ENCODE results near the gene MMAB.

MMAB gene

DNA sequence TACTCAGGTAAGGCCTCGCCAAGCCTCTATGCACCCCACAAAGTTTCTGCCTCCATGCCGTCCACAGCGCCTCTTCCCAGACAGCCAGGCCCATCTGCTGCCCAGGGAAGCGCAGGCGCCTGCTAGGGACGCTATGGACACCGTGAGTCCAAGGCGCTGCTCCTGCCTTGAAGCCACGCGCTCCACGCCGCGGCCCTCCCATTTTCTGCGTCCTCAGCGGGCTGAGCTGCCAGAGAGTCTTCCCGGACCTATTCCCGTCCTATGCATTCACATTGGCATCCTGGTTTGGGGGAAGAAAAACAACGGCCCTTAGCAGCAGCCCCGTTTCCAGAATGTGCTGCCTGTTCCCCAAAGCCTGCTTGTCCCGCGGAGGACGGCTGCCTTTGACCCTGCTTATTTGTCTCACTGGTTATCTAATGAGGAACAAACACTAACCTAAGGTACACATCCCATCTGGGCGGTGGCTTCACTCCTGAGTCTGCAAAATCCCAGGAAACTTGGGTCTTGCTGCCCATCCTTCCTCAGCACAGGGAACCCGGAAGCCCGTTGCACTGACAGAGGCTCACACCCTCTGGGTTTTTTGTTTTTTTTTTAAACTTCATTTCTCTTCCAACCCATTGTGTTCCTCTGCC, 38.0 kb downstream of the MMAB start:
- no peak for DNase-seq

DNA sequence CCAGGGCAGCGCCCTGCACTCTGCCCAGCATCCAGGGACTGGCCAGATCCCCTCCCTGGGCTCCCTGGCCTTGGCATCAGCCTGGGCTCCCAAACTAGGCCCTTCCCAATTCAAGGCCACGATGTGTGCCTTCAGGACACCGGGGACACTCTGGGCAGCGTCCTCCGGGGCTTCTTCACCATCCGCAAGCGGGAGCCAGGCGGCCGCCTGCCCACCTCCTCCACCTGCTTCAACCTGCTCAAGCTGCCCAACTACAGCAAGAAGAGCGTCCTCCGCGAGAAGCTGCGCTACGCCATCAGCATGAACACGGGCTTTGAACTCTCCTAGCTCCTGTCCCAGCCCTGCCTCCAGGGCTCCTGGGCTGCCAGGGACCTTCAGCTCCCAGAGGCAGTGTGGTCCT, 38.8 kb downstream of the MMAB start:
- no peak for DNase-seq

DNA sequence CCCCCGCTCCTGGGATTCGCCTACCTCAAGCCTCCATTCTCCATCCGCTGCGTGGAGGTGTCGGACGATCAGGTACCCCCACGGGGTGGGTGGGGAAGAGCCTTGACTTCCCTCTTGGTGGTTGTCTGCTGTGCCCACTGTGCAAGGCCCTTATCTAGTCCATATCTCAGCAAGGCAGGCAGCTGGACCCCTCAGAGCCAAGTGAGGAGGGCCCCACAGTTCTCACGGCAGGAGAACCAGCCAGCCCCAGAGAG, 39.9 kb downstream of the MMAB start:
- peak; percentile 46 for DNase-seq

DNA sequence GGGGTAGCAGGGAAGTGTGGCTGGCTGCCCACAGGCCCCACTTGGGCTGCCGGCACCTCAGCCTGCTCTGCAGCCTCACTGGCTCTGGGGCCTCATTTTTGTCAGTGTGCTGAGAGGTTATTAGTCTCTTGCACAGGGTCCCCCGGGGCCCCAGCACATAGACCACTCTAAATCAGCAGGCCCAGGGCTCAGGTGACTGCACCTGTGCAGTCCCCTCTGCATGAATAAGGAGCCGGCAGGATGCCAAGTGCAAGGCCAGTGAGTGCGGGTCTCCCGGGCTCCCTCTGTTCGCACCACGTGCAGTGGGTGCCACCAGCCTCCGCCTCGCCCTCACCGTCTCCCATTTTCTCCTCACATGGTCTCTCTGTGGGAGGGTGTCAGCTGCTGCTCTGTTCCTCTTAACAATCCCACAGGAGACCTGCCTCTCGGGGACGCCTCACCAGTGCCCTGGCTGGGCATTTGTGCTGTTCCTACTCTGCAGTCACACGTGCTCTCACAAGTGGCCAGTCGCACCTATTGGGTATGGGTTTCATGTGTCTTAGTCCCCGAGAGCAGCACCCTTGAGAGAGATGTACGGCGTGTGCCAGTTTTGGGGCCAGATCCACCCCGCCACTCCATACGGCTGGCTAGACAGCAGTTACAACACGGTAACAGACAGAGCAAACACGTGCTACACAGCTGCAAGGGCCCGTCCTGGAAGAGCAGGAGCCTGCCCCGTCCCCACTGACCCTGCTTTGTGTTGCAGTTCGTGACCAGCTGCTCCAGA, 40.4 kb downstream of the MMAB start:
- DNase-seq: no peak

DNA sequence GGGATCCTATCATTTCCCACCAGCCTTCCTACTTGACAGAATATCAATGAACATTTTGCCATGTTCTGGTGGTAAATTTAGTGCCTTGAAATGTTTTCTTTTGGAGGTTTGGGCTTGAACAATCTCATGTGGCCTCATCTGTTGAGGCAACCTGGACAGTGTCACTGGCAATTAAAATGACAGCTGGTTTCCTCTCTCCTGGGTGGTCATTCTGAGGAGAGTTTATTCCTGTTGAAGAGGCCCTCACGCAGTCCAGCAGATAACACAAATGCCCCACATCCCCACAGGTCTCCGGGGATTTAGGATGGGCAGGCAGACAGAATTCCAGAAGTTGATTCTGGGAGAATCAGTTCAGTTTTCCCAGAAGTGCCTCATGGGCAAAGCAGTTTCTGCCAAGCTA, 41.9 kb downstream of the MMAB start:
- DNase-seq: no peak

DNA sequence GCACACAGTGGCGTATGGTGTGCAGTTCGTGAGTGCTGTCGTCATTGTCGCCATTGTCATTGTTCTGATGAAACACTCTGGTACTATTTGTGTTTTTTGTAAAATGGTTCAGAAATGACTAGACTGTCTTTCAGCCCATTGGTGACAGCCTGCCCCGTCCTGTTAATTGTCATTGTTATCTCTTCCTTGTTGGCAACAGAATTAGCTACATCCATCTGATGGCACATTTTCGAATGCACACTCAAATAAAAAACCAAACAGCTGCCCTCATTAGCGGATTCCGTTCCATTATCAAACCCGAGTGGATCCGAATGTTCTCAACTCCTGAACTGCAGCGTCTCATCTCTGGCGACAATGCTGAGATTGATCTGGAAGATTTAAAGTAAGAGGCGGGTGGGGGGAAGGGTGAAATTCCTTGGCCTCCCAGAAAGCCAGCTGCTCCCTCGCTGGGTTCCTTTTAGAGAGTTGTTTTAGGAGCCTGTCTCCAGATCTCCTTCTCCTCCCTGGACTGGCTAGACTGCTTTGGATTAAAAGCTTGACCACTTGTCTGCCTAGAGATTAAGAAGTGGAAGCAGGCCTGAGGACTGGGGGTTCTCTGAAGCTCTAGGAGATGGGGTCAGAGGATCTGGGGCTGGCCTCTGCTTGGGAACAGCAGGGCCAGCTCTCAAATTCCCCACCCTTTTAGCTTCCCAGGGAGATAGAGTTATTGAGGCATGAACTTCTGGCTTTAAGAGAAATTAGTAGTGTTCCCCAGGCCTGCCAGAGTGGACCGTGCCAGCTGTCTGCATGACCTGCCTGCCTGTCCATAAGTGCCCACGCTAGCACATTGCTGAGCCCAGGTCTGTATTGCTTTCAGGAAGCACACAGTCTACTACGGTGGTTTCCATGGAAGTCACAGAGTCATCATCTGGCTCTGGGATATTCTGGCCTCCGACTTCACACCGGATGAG, 43.3 kb downstream of the MMAB start:
- DNase-seq: no peak

DNA sequence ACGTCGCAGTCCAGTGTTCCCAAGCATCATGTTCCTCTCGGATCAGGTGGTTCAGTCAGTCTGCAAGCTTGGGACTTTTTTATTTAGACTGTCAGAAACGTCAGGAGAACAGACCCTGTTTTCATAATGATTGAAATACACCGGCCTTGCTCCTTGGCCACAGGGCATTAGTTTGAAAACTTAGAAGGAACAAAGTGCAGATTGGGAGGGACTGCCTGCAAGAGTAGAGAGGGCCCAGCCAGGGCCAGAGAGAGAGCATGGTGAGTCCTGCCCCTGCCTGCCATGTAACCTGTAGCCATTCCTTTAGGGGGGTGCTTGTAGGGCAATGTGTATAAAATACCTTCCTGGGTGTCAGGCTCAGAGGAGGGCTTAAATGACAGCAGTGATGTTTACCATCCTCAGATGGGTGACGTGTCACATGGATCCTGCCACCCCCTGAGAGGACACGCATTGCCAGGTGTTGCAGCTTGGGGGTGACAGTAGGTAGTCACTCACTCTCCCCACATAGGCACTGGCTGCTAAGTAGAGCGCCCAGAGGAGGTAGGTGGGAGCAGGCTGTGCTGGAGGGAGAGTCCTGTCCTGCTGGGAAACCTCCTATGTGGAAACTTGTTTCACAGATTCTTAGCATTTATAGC, 45.7 kb downstream of the MMAB start:
- DNase-seq: no peak

DNA sequence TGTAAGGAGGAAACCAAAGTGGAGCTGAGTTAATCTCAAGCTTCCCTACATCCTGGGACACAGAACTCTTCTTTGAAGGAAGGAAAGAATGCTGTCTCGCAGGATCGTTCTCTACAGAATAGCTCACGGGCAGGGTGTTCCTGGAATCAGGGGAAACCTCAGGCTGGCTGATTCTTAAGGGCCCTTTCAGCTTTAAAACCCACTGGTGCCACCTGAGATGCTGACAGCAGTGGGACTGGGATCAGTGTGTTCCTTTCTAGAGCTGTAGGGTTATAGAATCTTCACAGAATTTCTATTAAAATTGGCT, 48.1 kb downstream of the MMAB start:
- no peak for DNase-seq

DNA sequence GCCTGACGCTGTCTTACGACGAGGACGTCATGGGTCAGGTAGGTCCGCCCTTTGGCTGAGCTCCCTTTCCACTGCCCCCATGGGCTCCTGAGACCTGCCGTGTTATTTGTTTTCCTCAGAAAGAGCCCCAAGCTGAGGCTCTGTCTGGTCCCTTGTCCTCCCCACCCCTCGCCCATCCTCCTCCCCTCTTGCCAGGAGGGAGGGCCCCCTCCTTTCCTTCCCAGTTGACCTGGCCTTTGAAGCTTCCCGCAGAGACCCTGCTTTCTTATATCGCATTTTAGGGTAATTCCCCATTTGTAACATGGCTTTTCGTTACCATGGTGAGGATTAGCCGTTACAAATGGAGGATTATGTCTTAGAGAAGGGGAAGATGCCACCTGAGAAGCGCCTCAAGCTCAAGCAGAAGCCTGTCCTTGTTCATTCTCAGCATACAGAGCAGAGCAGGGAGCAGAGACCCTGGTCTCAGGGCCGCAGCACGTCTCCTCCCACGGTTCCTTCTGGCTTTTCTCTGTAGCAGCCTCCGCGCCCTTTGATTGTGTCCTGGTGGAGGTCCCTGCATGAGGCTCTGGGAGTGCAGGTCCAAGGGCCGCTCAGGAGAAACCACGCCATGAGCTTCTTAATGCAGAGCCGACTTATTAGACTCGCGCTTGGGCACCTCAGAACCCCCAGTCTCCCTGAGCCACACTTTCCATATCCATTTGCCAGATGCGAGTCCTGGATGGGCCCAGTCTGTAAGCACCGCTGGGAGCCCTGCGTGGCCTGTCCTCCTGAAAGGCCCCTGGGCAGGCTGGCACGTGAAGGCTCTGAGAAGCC, 48.6 kb downstream of the MMAB start:
- DNase-seq: no peak

DNA sequence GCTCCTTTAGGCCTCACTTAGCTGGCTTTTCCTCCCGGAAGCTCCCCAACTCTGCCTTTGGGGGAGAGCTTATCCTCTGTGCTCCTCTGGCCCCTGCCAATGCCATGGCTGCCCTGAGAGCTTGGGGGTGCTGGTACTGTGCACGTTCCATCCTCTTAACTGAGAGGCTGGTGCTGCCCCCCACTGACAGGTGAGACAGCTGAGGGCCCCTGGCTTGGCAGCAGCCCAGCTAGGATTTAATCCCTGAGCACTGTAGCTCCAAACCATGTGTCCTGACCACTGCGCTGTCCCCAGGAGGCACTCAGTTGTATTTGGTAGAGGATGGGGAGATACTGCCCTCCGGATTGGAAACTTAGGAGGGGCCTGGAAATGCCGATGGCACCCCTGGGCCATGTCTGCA, 49.8 kb downstream of the MMAB start:
- DNase-seq: no peak

DNA sequence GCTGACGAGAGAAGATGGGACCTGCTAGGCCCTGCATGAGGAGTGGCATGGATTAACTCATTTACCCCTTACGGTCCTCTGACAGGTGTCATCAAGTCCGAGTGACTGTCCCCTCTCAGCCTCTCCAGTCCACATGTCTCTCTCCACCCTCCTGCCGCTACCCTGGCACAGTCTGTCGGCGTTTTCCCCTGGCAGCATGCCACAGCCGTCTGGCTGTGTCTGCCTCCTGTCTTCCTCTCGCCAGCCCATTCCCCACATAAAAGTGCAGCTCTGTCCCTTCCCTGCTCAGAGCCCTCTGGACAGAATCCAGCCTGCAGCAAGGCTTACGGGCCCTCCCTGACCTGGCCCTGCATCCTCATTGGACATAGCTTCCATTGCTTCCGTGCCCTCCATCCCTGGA, 50.2 kb downstream of the MMAB start:
- DNase-seq: no peak

DNA sequence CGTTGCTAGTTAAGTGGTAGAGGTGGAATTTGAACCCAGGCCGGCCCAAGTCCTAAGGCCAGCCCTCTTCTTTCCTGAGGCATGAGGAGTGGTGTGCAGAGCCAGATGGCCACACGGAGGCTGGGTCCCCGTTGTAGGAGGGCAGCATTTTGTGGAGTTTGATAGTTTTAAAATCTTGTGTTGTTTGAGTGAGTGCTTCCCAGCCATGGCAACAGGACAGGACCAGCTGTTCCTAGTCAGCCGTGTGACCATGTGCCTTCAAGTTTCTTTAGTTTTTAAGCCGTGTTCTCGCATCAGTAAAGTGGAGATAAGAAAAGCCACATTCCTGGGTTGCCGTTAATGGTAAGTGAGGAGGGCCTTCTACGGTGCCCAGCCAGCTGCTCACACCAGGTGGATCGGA, 51.5 kb downstream of the MMAB start:
- DNase-seq: no peak

DNA sequence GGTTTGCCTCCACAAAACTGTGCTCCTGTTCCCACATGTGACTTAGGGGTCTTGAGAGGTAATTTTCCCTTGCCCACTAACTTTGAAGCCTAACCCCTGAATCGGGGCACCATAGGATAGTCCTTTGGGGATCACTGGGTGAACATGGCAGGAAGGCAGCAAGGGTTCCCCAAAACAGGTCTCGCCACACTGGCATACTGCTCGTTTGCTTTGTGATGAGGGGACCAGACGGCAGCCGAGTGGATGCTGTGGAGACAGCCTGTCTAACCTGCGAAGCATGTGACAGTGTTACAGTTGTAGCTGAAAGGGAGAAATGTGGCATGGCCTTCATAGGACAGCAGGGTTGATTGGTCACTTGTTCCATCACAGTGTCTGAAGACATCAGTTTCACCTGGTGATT, 53.5 kb downstream of the MMAB start:
- DNase-seq: no peak

DNA sequence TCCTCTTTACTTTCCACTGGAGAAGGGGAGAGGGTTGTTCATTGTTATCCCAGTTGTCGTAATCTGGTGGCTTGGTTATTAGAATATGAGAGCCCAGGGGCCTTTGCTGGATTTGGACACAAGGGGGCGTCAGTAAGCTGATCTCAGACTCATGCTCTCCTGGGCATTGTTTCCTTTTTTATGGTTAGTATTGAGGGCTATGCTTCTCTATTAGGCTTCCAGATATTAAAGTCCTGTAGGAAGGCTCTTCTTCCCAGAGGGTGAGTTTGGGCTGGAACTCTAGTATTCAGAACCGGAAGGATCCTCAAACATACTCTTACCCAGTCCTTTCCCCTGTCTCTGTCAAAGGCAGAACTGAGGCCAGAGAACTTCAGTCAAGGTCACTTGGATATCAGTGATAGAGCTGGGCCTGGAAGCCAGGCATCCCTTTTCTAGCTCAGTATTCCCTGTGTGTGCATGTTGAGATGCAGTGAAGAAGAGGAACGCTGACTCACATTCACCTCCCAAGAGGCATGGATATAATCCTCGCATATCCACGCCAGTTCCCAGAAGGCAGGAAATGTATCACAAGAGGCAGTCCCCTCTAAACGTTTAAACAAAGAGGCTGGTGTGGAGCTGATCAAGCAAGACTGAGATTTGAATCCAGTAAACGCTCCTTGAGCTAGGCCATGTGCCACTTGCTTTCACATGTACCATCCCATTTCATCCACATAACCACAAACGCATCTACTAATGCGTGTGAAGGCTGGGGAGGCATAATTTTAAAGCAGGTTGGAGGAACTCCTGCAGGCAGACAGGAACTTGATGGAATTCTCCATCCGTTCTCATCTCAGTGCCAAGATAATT, 54.3 kb downstream of the MMAB start:
- peak; percentile 82 for DNase-seq

DNA sequence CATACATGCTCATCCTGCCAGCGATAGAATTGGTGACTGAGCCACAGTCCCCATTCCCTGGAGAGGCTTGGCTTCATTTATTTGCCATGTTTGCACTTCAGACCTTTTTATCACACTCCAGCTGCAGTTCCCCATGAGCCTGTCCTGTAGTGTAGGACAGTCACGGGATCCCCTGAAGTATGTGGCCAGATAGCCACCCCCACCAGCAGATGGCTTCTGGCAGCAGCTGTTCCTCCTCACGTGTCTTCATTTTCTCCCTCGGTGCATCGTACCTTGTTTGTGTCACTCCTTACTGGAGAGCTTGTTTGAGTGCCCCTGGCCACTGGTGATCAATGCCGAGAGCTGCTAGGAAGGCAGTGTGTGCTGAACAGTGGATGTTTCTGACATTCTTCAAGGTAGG, 55.7 kb downstream of the MMAB start:
- DNase-seq: no peak

DNA sequence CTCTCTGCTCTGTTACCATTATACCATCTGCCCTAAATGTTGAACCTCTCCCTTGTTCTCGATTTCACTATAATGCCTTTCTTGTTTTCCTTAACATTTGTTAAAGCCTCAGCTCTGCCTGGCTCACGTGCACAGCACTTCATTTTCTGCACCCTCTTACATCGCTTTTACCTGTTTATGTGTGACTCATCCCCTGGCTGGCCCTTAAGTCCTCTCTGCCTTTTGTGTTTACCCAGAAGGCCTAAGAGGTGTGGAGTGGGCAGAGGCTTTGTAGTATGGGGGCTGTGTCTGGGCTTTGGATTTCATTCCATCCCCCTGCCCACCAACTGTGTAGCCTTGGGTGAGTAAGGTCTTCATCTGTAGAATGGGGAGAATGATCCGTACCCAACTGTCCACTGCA, 59.3 kb downstream of the MMAB start:
- no peak for DNase-seq

DNA sequence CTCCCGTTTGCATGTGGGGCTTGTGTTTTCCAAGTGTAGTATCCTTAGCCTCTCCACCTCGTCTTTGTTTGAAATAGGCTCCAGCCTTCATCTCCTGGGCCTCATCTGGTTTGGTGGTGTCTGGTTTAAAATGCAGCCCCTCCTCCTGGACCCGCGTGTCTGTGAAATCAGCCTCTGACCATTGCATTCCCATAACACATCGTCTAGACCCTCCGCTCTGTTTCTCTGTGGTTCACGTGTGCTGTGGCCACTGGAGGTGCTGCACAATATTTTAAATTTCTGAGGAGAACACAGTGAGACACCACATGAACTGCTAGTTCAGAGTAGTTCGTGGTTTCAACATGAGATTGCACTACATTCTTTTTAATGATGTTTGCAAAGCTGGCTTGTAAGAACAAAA, 60.3 kb downstream of the MMAB start:
- DNase-seq: no peak

DNA sequence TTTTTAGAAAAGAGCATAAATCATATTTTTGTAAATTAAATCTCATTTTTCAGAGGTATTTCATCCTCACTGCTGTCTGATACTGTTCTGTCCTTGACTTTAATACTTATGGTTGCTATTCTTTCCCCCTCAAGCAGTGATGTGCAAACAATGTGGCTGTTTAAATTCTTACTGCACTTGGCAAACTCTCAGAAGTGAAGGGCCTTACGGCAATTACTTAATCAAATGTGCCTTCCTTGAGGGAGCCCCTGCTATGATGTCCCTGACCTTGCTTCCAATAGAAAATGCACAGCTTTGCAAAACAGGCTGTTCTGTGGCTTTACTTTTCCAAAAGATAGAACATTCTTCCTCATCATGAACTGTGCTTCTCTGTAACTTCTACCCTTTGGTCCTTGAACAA, 60.7 kb downstream of the MMAB start:
- DNase-seq: no peak

DNA sequence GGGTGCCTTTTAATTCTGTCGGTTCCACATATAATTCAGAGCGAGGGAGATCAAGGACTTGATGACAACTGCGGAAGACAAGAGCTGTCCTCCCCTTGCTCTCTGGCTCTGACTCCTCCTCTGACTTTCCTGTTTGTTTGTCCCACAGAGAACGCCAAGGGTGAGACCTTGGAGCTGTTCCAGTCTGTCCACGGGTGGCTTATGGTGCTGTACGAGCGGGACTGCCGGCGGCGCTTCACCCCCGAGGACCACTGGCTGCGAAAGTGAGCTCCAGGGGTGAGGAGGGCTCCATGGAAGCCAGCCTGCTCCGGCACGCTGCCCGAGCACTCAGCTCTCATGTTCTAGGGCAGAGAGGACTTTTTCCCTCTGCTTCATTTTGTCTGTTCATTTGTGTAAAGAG, 63.1 kb downstream of the MMAB start:
- no peak for DNase-seq

DNA sequence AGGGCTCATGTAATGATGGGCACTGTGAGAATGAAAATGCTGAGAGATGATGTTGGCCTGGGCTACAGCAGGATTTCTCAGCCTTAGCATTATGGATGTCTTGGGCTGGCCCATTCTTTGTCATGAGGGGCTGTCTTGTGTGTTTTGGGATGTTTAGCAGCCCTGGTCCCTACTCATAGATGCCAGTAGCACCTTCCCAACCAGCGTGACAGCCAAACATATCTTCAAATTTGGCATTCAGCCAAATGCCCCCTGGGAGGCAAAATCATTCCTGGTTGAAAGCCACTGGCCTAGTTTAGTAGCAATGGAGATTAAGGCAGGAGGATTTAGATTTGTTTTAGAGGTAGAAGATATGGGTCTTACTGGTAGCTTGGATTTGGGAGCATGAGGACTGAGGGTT, 69.2 kb downstream of the MMAB start:
- no peak for DNase-seq
